Loucy (cell line): ENCODE data around the gene EFCC1.

Source experiments
- H2AFZ ChIP-seq: fragments of 200-600 bp; sonication (generic); 2 replicates; pipeline ENCODE4 v1.6.0; 2016; ENCODE audit warnings: antibody characterized with exemption, mild to moderate bottlenecking, low read length, moderate library complexity
- H3F3A ChIP-seq: fragments of 200-600 bp; 2 replicates; pipeline ENCODE4 v1.6.0; 2016; ENCODE audit warnings: antibody characterized with exemption, low read depth, mild to moderate bottlenecking
- H3K27me3 ChIP-seq: fragments of 200-600 bp; sonication (generic); 2 replicates; pipeline ENCODE4 v1.6.1; 2014; ENCODE audit warnings: low read length, mild to moderate bottlenecking; ENCODE audit not compliant: insufficient read depth, poor library complexity, severe bottlenecking
- H3K36me3 ChIP-seq: fragments of 200-600 bp; sonication (generic); 2 replicates; pipeline ENCODE4 v1.6.1; 2016; ENCODE audit warnings: low read length; ENCODE audit not compliant: insufficient read depth
- H3K4me1 ChIP-seq: fragments of 200-600 bp; sonication (generic); 2 replicates; pipeline ENCODE4 v1.5.1; 2014; ENCODE audit warnings: low read length, mild to moderate bottlenecking; ENCODE audit not compliant: insufficient read depth, poor library complexity, severe bottlenecking
- H3K4me2 ChIP-seq: fragments of 200-600 bp; sonication (generic); 2 replicates; pipeline ENCODE4 v1.6.0; 2014; ENCODE audit warnings: antibody characterized with exemption, low read length, low read depth, mild to moderate bottlenecking; ENCODE audit not compliant: poor library complexity, severe bottlenecking
- H3K4me3 ChIP-seq: fragments of 200-600 bp; sonication (generic); 2 replicates; pipeline ENCODE4 v1.5.1; 2014; ENCODE audit warnings: low read length, mild to moderate bottlenecking, mixed read lengths; ENCODE audit not compliant: poor library complexity, severe bottlenecking
- H3K79me2 ChIP-seq: fragments of 200-600 bp; sonication (generic); 2 replicates; pipeline ENCODE4 v1.6.1; 2014; ENCODE audit warnings: low read length; ENCODE audit not compliant: insufficient read depth
- H3K9ac ChIP-seq: fragments of 200-600 bp; sonication (generic); 2 replicates; pipeline ENCODE4 v1.6.0; 2014; ENCODE audit warnings: mild to moderate bottlenecking, low read depth, low read length, moderate library complexity; ENCODE audit not compliant: poor library complexity, severe bottlenecking
- H3K9me2 ChIP-seq: fragments of 200-600 bp; sonication (generic); replicated peaks from 2 replicates; pipeline ENCODE4 v1.6.1; 2016; ENCODE audit warnings: low read depth, low read length, mixed read lengths
- H3K9me3 ChIP-seq: fragments of 200-600 bp; sonication (generic); 2 replicates; pipeline ENCODE4 v1.6.1; 2014; ENCODE audit warnings: mild to moderate bottlenecking, antibody characterized with exemption, low read length, low read depth; ENCODE audit not compliant: insufficient read depth
- H4K20me1 ChIP-seq: fragments of 200-600 bp; sonication (generic); 2 replicates; pipeline ENCODE4 v1.6.0; 2014; ENCODE audit warnings: antibody characterized with exemption, low read length, mild to moderate bottlenecking; ENCODE audit not compliant: insufficient read depth, poor library complexity, severe bottlenecking
- EZH2phosphoT487 ChIP-seq: fragments of 200-600 bp; IDR thresholded peaks from 2 replicates; pipeline ENCODE4 v1.6.1; 2018; ENCODE audit warnings: antibody characterized with exemption, mild to moderate bottlenecking, moderate library complexity, borderline replicate concordance
- TF ChIP-seq, protein P1 (sequence below): fragments of 200-600 bp; sonication (generic); conservative IDR thresholded peaks from 2 replicates; pipeline ENCODE4 v1.5.1; 2014; ENCODE audit warnings: mild to moderate bottlenecking, antibody characterized with exemption, low read length

Gene EFCC1

DNA sequence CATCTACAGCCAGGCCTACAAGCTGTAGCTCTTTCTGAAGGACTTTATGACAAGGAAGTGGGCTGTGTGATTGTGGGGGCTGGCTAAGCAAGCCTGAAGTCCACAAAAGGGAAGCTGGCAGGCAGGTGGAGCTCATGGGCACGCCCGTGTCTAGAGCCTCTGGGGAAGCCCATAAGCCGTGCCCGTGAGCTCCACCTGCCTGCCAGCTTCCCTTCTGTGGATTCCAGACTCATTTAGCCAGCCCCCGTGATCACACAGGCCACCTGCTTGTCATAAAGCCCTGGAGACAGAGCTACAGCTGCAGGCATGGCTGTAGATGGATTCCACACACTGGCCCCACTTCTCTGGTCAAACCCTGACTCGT lies 15.2 kb downstream of the EFCC1 start:
- no peak overlapping the region for H2AFZ ChIP-seq
- no peaks in the 10 kb centered on the region for H3K9me2 ChIP-seq
- H3K27me3 ChIP-seq: no peaks in the 10 kb centered on the region
- H3K79me2 ChIP-seq: no peaks in the 10 kb centered on the region
- peaks cover 16% of the 10 kb centered on the region; the same call in 1 of the 2 replicates for H3F3A ChIP-seq
- peak overlapping the region; percentile 80 for H3K4me2 ChIP-seq
- no peaks in the 10 kb centered on the region for H4K20me1 ChIP-seq
- H3K36me3 ChIP-seq: no peaks in the 10 kb centered on the region
- peaks cover 47% of the 10 kb centered on the region for H3K4me1 ChIP-seq
- peak overlapping the region; percentile 84 for H3K9ac ChIP-seq
- TF ChIP-seq, protein P1, sequence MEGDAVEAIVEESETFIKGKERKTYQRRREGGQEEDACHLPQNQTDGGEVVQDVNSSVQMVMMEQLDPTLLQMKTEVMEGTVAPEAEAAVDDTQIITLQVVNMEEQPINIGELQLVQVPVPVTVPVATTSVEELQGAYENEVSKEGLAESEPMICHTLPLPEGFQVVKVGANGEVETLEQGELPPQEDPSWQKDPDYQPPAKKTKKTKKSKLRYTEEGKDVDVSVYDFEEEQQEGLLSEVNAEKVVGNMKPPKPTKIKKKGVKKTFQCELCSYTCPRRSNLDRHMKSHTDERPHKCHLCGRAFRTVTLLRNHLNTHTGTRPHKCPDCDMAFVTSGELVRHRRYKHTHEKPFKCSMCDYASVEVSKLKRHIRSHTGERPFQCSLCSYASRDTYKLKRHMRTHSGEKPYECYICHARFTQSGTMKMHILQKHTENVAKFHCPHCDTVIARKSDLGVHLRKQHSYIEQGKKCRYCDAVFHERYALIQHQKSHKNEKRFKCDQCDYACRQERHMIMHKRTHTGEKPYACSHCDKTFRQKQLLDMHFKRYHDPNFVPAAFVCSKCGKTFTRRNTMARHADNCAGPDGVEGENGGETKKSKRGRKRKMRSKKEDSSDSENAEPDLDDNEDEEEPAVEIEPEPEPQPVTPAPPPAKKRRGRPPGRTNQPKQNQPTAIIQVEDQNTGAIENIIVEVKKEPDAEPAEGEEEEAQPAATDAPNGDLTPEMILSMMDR: peak; percentile 49
- TF ChIP-seq EZH2phosphoT487: no peak
- H3K9me3 ChIP-seq: no peaks in the 10 kb centered on the region
- H3K4me3 ChIP-seq: peak overlapping the region; percentile 67

DNA sequence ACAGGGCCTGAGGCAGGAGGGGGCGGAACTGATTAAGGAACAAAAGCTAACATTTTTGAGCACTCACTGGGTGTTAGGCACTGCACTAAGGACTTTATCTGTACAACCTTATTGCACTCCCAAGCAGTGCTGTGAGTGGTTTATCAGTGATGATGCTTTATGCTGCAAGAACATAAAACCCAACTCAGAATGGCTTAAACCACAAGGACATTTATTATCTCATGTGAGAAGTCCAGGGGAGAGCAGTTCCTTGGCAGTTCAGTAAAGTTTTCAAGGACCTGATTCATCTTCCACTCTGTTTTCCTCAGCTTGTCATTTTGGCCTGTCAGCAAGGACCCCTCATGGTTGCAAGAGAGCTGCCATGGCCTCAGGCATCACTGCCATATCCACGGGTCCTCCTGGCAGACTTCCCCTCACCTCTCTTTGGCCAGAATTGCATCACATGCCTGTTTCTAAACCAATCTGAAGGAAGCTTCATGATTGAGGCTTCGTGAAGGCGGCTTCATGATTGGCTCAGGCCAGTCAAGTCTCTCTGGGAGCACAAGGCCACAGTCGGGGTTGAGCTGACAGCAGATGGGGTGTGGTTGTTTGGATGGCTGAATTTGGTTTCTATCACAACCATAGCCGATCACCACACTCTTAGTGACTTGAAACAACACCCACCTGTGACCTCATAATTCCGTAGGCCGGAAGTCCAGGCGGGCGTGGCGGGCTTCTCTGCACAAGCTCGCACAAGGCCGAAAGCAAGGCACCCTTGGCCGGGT lies 15.8 kb downstream of the EFCC1 start:
- no peak for TF ChIP-seq EZH2phosphoT487
- TF ChIP-seq, protein P1: no peak
- Histone ChIP-seq H3K36me3 (no peaks in the 10 kb centered on the region), H3K79me2 (no peaks in the 10 kb centered on the region), H3K9me3 (no peaks in the 10 kb centered on the region), H3K9me2 (no peaks in the 10 kb centered on the region), H3K4me3 (peak overlapping the region; percentile 46), H3F3A (peaks cover 16% of the 10 kb centered on the region; the same call in 1 of the 2 replicates), H3K27me3 (no peaks in the 10 kb centered on the region), H2AFZ (no peak overlapping the region), H3K4me2 (peak overlapping the region; percentile 80), H3K9ac (peak overlapping the region; percentile 47), H3K4me1 (peaks cover 47% of the 10 kb centered on the region), H4K20me1 (no peaks in the 10 kb centered on the region)

DNA sequence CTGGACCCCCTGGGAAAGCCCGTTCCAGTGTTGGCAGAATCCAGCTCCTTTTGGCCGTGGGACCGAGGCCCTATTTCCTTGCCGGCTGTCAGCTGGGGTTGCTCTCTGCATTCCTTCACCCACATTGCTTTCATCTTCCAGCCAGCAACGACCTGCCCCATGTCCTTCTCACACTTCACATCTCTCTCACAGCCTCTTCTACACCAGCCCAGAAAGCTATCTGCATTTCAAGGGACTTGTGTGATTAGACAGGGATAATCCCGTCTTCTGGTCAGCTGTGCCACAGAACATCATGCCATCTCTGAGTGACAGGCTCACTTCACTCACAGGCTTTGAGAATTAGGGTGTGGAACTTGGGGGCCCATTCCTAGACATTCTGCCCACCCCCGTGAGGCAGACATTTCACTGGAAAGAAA lies 16.4 kb downstream of the EFCC1 start:
- Histone ChIP-seq H4K20me1 (no peaks in the 10 kb centered on the region), H3K27me3 (no peaks in the 10 kb centered on the region), H3K9me3 (no peaks in the 10 kb centered on the region), H3K4me2 (no peak overlapping the region), H3K79me2 (no peaks in the 10 kb centered on the region), H3K36me3 (no peaks in the 10 kb centered on the region), H2AFZ (no peak overlapping the region), H3K4me3 (no peak overlapping the region), H3F3A (peaks cover 16% of the 10 kb centered on the region; the same call in 1 of the 2 replicates), H3K4me1 (peaks cover 47% of the 10 kb centered on the region), H3K9me2 (no peaks in the 10 kb centered on the region), H3K9ac (peak overlapping the region; percentile 47)
- TF ChIP-seq, protein P1: no peak
- TF ChIP-seq EZH2phosphoT487: no peak
